ENCODE data around the gene GSC2.

GSC2 gene

GRCh38 chr22:19149991-19150390, at the start of gene GSC2:
TSS of gene GSC2 (minus strand) at chr22:19150292. CDS start at chr22:19150283, 9 bp downstream.
- no peak within 1 kb of the TSS; the same call in 1 of the 2 replicates for H3K4me3 ChIP-seq (ENCODE audit: low read length)
- no peak for TF ChIP-seq ZNF274 (IDR thresholded peaks at IDR 0.05; ENCODE audit: low read depth, low read length)

- H3K4me3 ChIP-seq (ENCODE audit: low read length): no peak overlapping the region
- TF ChIP-seq ZNF274 (IDR thresholded peaks at IDR 0.05; ENCODE audit: low read depth, low read length): no peak
These were observed 49.4 kb upstream of the GSC2 start for GRCh38 chr22:19199479-19199878.

- H3K4me3 ChIP-seq (ENCODE audit: low read length): no peak overlapping the region
- no peak for TF ChIP-seq ZNF274 (IDR thresholded peaks at IDR 0.05; ENCODE audit: low read depth, low read length)
These were observed 48.1 kb upstream of the GSC2 start for GRCh38 chr22:19197997-19198865.

- no peak overlapping the region for H3K4me3 ChIP-seq (ENCODE audit: low read length)
- no peak for TF ChIP-seq ZNF274 (IDR thresholded peaks at IDR 0.05; ENCODE audit: low read depth, low read length)
These were observed 46.9 kb upstream of the GSC2 start for GRCh38 chr22:19196841-19197612.

GRCh38 chr22:19195796-19196731, 46.0 kb upstream of the GSC2 start:
- TF ChIP-seq ZNF274 (IDR thresholded peaks at IDR 0.05; ENCODE audit: low read depth, low read length): no peak
- H3K4me3 ChIP-seq (ENCODE audit: low read length): no peak overlapping the region

GRCh38 chr22:19194766-19195536, 44.9 kb upstream of the GSC2 start:
- TF ChIP-seq ZNF274 (IDR thresholded peaks at IDR 0.05; ENCODE audit: low read depth, low read length): no peak
- H3K4me3 ChIP-seq (ENCODE audit: low read length): no peak overlapping the region

GRCh38 chr22:19193879-19194278, 43.8 kb upstream of the GSC2 start:
- H3K4me3 ChIP-seq (ENCODE audit: low read length): no peak overlapping the region
- TF ChIP-seq ZNF274 (IDR thresholded peaks at IDR 0.05; ENCODE audit: low read depth, low read length): no peak

GRCh38 chr22:19187716-19188563, 37.8 kb upstream of the GSC2 start:
- TF ChIP-seq ZNF274 (IDR thresholded peaks at IDR 0.05; ENCODE audit: low read depth, low read length): no peak
- H3K4me3 ChIP-seq (ENCODE audit: low read length): no peak overlapping the region

GRCh38 chr22:19184276-19184997, 34.3 kb upstream of the GSC2 start:
- H3K4me3 ChIP-seq (ENCODE audit: low read length): no peak overlapping the region
- no peak for TF ChIP-seq ZNF274 (IDR thresholded peaks at IDR 0.05; ENCODE audit: low read depth, low read length)

GRCh38 chr22:19183216-19183615, 33.1 kb upstream of the GSC2 start:
- H3K4me3 ChIP-seq (ENCODE audit: low read length): no peak overlapping the region
- no peak for TF ChIP-seq ZNF274 (IDR thresholded peaks at IDR 0.05; ENCODE audit: low read depth, low read length)

GRCh38 chr22:19182472-19183157, 32.5 kb upstream of the GSC2 start:
- TF ChIP-seq ZNF274 (IDR thresholded peaks at IDR 0.05; ENCODE audit: low read depth, low read length): no peak
- no peak overlapping the region for H3K4me3 ChIP-seq (ENCODE audit: low read length)

Data from GM08714 (cell line).